WTC11 (cell line): ENCODE results near the gene SIGLEC1. TPM values are rescaled to one million over a fixed set of nuclear protein-coding genes. Genes with fewer than 3 reads are reported as not detected.

Experiments used
- ATAC-seq: fragments of 200-7000 bp; cut with Tn5 transposase; 2 replicates; pipeline ENCODE4 v1.10.0; 2021; ENCODE audit warnings: mild to moderate bottlenecking, moderate library complexity
- CTCF ChIA-PET: fragments of 300-600 bp; sonication (Branson Sonifier 250); formaldehyde crosslinking; loops from one replicate; lab custom pipeline; 2021; ENCODE audit warnings: antibody characterized with exemption; lab: Charles Lee
- POLR2A ChIA-PET: fragments of 350-600 bp; sonication (Branson Sonifier 250); formaldehyde crosslinking; loops from one replicate; lab custom pipeline; 2021; ENCODE audit warnings: antibody characterized with exemption; lab: Charles Lee
- DNase-seq: peaks from one replicate; pipeline ENCODE4 v3.0.0; 2021; ENCODE audit warnings: low spot score
- H3K27ac Mint-ChIP-seq: 2 replicates; pipeline ENCODE4 v1.8.0; 2021; ENCODE audit warnings: mixed read lengths
- H3K27me3 Mint-ChIP-seq: 2 replicates; pipeline ENCODE4 v1.8.0; 2021; ENCODE audit warnings: low read depth, mild to moderate bottlenecking, moderate library complexity, mixed read lengths
- H3K36me3 Mint-ChIP-seq: 2 replicates; pipeline ENCODE4 v1.8.0; 2021; ENCODE audit warnings: mixed read lengths
- H3K4me1 Mint-ChIP-seq: 2 replicates; pipeline ENCODE4 v1.8.0; 2022; ENCODE audit warnings: mixed read lengths
- H3K4me3 Mint-ChIP-seq: 2 replicates; pipeline ENCODE4 v1.8.0; 2021; ENCODE audit warnings: mild to moderate bottlenecking, moderate library complexity, mixed read lengths
- H3K9me3 Mint-ChIP-seq: 2 replicates; pipeline ENCODE4 v1.8.0; 2021; ENCODE audit warnings: mixed read lengths
- CBFB ChIP-seq: sonication (generic); formaldehyde crosslinking; IDR thresholded peaks from 2 replicates; pipeline ENCODE4 v1.8.1; 2022; ENCODE audit warnings: mild to moderate bottlenecking, low read depth, missing genetic modification reagents
- MYBL2 ChIP-seq: sonication (generic); formaldehyde crosslinking; IDR thresholded peaks from 2 replicates; pipeline ENCODE4 v1.8.1; 2023; ENCODE audit warnings: mild to moderate bottlenecking, moderate library complexity, missing genetic modification reagents
- NR1H2 ChIP-seq: sonication (generic); formaldehyde crosslinking; IDR thresholded peaks from 2 replicates; pipeline ENCODE4 v1.9.0; 2021; ENCODE audit warnings: mild to moderate bottlenecking, moderate library complexity, missing genetic modification reagents
- OVOL2 ChIP-seq: fragments of 250-450 bp; sonication (Bioruptor Pico); IDR thresholded peaks from 2 replicates; pipeline ENCODE4 v1.9.0; 2021; ENCODE audit warnings: mild to moderate bottlenecking, borderline replicate concordance
- SMAD3 ChIP-seq: sonication (generic); formaldehyde crosslinking; IDR thresholded peaks from 2 replicates; pipeline ENCODE4 v1.8.0; 2022; ENCODE audit warnings: missing genetic modification reagents, mild to moderate bottlenecking, borderline replicate concordance
- SOX15 ChIP-seq: fragments of 250-450 bp; sonication (Bioruptor Pico); IDR thresholded peaks from 2 replicates; pipeline ENCODE4 v1.9.0; 2021; ENCODE audit warnings: mild to moderate bottlenecking
- TEAD1 ChIP-seq: sonication (generic); formaldehyde crosslinking; IDR thresholded peaks from 2 replicates; pipeline ENCODE4 v1.8.0; 2022; ENCODE audit warnings: mild to moderate bottlenecking, missing genetic modification reagents
- ZNF317 ChIP-seq: sonication (generic); formaldehyde crosslinking; IDR thresholded peaks from 2 replicates; pipeline ENCODE4 v1.8.1; 2023; ENCODE audit warnings: low read depth, mild to moderate bottlenecking, moderate library complexity, missing genetic modification reagents, borderline replicate concordance
- ZNF396 ChIP-seq: fragments of 250-450 bp; sonication (Bioruptor Pico); IDR thresholded peaks from 2 replicates; pipeline ENCODE4 v1.8.0; 2021; ENCODE audit warnings: mild to moderate bottlenecking, moderate library complexity, borderline replicate concordance
- total RNA-seq: library from RNA; stranded (reverse); gene quantifications from 3 replicates; pipeline ENCODE4 v1.2.3, GENCODE V29; 2021
- TF ChIP-seq, protein P1 (sequence below): sonication (generic); formaldehyde crosslinking; IDR thresholded peaks from 2 replicates; pipeline ENCODE4 v1.8.0; 2022; ENCODE audit warnings: missing genetic modification reagents
- TF ChIP-seq, protein P2 (sequence below): sonication (generic); formaldehyde crosslinking; IDR thresholded peaks from 2 replicates; pipeline ENCODE4 v1.8.1; 2022; ENCODE audit warnings: missing genetic modification reagents, borderline replicate concordance
- TF ChIP-seq, protein P3 (sequence below): sonication (generic); formaldehyde crosslinking; IDR thresholded peaks from 2 replicates; pipeline ENCODE4 v1.8.0; 2022; ENCODE audit warnings: mild to moderate bottlenecking, missing genetic modification reagents
- TF ChIP-seq, protein P4 (sequence below): sonication (generic); formaldehyde crosslinking; IDR thresholded peaks from 2 replicates; pipeline ENCODE4 v1.8.0; 2023; ENCODE audit warnings: missing genetic modification reagents, mild to moderate bottlenecking, borderline replicate concordance
- TF ChIP-seq, protein P5 (sequence below): sonication (generic); formaldehyde crosslinking; IDR thresholded peaks from 2 replicates; pipeline ENCODE4 v1.8.1; 2022; ENCODE audit warnings: low read depth, missing genetic modification reagents, borderline replicate concordance
- TF ChIP-seq, protein P6 (sequence below): sonication (generic); formaldehyde crosslinking; IDR thresholded peaks from 2 replicates; pipeline ENCODE4 v1.8.0; 2023; ENCODE audit warnings: missing genetic modification reagents
- TF ChIP-seq, protein P7 (sequence below): sonication (generic); formaldehyde crosslinking; IDR thresholded peaks from 2 replicates; pipeline ENCODE4 v1.8.0; 2022; ENCODE audit warnings: mild to moderate bottlenecking, missing genetic modification reagents

The SIGLEC1 gene
- total RNA-seq, 1 experiment from 2014 or later: 0.04 TPM

DNA sequence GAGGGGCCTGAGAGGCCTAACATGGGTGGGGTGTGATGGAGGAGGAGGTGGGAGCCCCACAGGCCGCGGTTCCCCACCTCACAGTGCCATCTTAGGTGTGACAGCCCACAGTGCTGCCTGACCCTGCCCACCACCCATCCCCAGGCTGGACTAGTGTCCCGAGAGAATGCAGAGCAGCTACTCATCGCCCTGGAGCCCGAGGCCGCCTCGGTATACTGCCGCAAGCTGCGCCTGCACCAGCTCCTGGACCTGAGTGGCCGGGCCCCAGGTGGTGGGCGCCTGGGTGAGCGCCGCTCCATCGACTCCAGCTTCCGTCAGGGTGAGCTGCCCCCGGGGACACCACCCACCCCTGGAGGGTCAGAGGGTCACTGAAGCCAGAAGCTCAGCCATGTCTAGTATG lies 35.7 kb upstream of the SIGLEC1 start (continued):
- TF ChIP-seq, protein P1, sequence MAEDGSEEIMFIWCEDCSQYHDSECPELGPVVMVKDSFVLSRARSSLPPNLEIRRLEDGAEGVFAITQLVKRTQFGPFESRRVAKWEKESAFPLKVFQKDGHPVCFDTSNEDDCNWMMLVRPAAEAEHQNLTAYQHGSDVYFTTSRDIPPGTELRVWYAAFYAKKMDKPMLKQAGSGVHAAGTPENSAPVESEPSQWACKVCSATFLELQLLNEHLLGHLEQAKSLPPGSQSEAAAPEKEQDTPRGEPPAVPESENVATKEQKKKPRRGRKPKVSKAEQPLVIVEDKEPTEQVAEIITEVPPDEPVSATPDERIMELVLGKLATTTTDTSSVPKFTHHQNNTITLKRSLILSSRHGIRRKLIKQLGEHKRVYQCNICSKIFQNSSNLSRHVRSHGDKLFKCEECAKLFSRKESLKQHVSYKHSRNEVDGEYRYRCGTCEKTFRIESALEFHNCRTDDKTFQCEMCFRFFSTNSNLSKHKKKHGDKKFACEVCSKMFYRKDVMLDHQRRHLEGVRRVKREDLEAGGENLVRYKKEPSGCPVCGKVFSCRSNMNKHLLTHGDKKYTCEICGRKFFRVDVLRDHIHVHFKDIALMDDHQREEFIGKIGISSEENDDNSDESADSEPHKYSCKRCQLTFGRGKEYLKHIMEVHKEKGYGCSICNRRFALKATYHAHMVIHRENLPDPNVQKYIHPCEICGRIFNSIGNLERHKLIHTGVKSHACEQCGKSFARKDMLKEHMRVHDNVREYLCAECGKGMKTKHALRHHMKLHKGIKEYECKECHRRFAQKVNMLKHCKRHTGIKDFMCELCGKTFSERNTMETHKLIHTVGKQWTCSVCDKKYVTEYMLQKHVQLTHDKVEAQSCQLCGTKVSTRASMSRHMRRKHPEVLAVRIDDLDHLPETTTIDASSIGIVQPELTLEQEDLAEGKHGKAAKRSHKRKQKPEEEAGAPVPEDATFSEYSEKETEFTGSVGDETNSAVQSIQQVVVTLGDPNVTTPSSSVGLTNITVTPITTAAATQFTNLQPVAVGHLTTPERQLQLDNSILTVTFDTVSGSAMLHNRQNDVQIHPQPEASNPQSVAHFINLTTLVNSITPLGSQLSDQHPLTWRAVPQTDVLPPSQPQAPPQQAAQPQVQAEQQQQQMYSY (CRISPR knock-in tag): no peak
- TF ChIP-seq NR1H2 (CRISPR knock-in tag): no peak
- TF ChIP-seq, protein P2, sequence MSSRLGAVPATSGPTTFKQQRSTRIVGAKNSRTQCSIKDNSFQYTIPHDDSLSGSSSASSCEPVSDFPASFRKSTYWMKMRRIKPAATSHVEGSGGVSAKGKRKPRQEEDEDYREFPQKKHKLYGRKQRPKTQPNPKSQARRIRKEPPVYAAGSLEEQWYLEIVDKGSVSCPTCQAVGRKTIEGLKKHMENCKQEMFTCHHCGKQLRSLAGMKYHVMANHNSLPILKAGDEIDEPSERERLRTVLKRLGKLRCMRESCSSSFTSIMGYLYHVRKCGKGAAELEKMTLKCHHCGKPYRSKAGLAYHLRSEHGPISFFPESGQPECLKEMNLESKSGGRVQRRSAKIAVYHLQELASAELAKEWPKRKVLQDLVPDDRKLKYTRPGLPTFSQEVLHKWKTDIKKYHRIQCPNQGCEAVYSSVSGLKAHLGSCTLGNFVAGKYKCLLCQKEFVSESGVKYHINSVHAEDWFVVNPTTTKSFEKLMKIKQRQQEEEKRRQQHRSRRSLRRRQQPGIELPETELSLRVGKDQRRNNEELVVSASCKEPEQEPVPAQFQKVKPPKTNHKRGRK (CRISPR knock-in tag): no peak
- TF ChIP-seq, all 79 proteins: peak for 0

DNA sequence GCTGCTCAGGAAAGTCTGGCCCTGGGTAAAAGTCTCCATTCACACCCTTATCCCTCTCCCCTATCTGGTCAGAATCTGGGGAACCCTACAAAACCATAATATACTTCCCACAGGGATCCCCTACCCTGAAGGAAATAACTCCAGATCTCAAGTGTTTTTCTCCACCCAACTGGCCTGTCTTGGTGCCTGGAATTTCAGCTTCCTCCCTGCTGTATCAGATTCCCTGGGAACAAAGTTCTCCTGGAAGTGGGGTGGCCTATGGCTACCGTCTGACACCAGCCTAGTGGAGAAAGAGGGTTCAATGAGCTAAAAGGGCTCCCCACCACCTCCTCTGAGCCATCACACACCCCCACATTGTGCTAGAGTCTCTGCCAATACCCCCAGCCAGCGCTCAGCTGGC lies 35.1 kb upstream of the SIGLEC1 start:
- ATAC-seq: no peak
- no peak for DNase-seq
- peaks cover 5% of the 10 kb centered on the region; the same call in 1 of the 2 replicates for H3K36me3 Mint-ChIP-seq
- ChIA-PET POLR2A (no interaction called here), CTCF (interaction anchor here (1.2 to 8.7 kb wide), 4 partner anchors 16 to 36 kb away, joined by 3 to 195 read pairs (median 46); partner anchors contain the start of gene ADISSP)
- H3K9me3 Mint-ChIP-seq: no peaks in the 10 kb centered on the region
- no peak for TF ChIP-seq TEAD1 (CRISPR knock-in tag)
- no peak for TF ChIP-seq ZNF396
- TF ChIP-seq ZNF317 (CRISPR knock-in tag): no peak
- TF ChIP-seq, protein P2 (CRISPR knock-in tag): no peak
- TF ChIP-seq SOX15 (CRISPR knock-in tag): no peak
- no peak for TF ChIP-seq CBFB
- TF ChIP-seq SMAD3 (CRISPR knock-in tag): no peak
- TF ChIP-seq, protein P3, sequence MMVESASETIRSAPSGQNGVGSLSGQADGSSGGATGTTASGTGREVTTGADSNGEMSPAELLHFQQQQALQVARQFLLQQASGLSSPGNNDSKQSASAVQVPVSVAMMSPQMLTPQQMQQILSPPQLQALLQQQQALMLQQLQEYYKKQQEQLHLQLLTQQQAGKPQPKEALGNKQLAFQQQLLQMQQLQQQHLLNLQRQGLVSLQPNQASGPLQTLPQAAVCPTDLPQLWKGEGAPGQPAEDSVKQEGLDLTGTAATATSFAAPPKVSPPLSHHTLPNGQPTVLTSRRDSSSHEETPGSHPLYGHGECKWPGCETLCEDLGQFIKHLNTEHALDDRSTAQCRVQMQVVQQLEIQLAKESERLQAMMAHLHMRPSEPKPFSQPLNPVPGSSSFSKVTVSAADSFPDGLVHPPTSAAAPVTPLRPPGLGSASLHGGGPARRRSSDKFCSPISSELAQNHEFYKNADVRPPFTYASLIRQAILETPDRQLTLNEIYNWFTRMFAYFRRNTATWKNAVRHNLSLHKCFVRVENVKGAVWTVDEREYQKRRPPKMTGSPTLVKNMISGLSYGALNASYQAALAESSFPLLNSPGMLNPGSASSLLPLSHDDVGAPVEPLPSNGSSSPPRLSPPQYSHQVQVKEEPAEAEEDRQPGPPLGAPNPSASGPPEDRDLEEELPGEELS: no peak
- TF ChIP-seq, protein P4, sequence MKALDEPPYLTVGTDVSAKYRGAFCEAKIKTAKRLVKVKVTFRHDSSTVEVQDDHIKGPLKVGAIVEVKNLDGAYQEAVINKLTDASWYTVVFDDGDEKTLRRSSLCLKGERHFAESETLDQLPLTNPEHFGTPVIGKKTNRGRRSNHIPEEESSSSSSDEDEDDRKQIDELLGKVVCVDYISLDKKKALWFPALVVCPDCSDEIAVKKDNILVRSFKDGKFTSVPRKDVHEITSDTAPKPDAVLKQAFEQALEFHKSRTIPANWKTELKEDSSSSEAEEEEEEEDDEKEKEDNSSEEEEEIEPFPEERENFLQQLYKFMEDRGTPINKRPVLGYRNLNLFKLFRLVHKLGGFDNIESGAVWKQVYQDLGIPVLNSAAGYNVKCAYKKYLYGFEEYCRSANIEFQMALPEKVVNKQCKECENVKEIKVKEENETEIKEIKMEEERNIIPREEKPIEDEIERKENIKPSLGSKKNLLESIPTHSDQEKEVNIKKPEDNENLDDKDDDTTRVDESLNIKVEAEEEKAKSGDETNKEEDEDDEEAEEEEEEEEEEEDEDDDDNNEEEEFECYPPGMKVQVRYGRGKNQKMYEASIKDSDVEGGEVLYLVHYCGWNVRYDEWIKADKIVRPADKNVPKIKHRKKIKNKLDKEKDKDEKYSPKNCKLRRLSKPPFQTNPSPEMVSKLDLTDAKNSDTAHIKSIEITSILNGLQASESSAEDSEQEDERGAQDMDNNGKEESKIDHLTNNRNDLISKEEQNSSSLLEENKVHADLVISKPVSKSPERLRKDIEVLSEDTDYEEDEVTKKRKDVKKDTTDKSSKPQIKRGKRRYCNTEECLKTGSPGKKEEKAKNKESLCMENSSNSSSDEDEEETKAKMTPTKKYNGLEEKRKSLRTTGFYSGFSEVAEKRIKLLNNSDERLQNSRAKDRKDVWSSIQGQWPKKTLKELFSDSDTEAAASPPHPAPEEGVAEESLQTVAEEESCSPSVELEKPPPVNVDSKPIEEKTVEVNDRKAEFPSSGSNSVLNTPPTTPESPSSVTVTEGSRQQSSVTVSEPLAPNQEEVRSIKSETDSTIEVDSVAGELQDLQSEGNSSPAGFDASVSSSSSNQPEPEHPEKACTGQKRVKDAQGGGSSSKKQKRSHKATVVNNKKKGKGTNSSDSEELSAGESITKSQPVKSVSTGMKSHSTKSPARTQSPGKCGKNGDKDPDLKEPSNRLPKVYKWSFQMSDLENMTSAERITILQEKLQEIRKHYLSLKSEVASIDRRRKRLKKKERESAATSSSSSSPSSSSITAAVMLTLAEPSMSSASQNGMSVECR (CRISPR knock-in tag): no peak
- TF ChIP-seq, protein P5, sequence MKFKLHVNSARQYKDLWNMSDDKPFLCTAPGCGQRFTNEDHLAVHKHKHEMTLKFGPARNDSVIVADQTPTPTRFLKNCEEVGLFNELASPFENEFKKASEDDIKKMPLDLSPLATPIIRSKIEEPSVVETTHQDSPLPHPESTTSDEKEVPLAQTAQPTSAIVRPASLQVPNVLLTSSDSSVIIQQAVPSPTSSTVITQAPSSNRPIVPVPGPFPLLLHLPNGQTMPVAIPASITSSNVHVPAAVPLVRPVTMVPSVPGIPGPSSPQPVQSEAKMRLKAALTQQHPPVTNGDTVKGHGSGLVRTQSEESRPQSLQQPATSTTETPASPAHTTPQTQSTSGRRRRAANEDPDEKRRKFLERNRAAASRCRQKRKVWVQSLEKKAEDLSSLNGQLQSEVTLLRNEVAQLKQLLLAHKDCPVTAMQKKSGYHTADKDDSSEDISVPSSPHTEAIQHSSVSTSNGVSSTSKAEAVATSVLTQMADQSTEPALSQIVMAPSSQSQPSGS (CRISPR knock-in tag): no peak
- TF ChIP-seq, protein P6, sequence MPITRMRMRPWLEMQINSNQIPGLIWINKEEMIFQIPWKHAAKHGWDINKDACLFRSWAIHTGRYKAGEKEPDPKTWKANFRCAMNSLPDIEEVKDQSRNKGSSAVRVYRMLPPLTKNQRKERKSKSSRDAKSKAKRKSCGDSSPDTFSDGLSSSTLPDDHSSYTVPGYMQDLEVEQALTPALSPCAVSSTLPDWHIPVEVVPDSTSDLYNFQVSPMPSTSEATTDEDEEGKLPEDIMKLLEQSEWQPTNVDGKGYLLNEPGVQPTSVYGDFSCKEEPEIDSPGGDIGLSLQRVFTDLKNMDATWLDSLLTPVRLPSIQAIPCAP (CRISPR knock-in tag): no peak
- no peak for TF ChIP-seq OVOL2
- no peak for TF ChIP-seq MYBL2 (CRISPR knock-in tag)
- TF ChIP-seq, protein P7, sequence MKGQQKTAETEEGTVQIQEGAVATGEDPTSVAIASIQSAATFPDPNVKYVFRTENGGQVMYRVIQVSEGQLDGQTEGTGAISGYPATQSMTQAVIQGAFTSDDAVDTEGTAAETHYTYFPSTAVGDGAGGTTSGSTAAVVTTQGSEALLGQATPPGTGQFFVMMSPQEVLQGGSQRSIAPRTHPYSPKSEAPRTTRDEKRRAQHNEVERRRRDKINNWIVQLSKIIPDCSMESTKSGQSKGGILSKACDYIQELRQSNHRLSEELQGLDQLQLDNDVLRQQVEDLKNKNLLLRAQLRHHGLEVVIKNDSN (CRISPR knock-in tag): no peak
- H3K27me3 Mint-ChIP-seq: peaks cover 56% of the 10 kb centered on the region
- no peak overlapping the region for H3K4me3 Mint-ChIP-seq
- H3K4me1 Mint-ChIP-seq: peaks cover 19% of the 10 kb centered on the region
- no peak overlapping the region for H3K27ac Mint-ChIP-seq
